ENCODE data around the gene TOM1L2. TPM values are rescaled to one million over a fixed set of nuclear protein-coding genes. Genes with fewer than 3 reads are reported as not detected.

The TOM1L2 gene
- total RNA-seq, 3 donors from 2014 or later: 32.3 to 39.1 (median 36.4) TPM

- H3K27ac ChIP-seq: no peak overlapping the region
- H3K4me3 ChIP-seq: no peak overlapping the region
- no peaks in the 10 kb centered on the region for H3K4me1 ChIP-seq
- no peaks in the 10 kb centered on the region for H3K9me3 ChIP-seq
- DNase-seq (ENCODE audit: low spot score in 2 of 2): no peak
- no peak for TF ChIP-seq POLR2AphosphoS5 (IDR thresholded peaks at IDR 0.05)
- TF ChIP-seq CTCF (IDR thresholded peaks at IDR 0.05): no peak
- intact Hi-C loops (cut with DNase I; ENCODE audit: low total_unique reads): no loop called here
- no peaks in the 10 kb centered on the region for H3K27me3 ChIP-seq
- H3K36me3 ChIP-seq: no peaks in the 10 kb centered on the region
These were observed 105.8 kb downstream of the TOM1L2 start for GRCh38 chr17:17866425-17866824.

- Histone ChIP-seq H3K27ac (no peak overlapping the region), H3K27me3 (no peaks in the 10 kb centered on the region), H3K36me3 (no peaks in the 10 kb centered on the region), H3K4me1 (no peaks in the 10 kb centered on the region), H3K9me3 (no peaks in the 10 kb centered on the region), H3K4me3 (no peak overlapping the region)
- no peak for TF ChIP-seq POLR2A (IDR thresholded peaks at IDR 0.05)
- TF ChIP-seq POLR2AphosphoS5 (IDR thresholded peaks at IDR 0.05): no peak
- no peak for TF ChIP-seq CTCF (IDR thresholded peaks at IDR 0.05)
- DNase-seq (ENCODE audit: low spot score in 2 of 2): no peak
- intact Hi-C loops (cut with DNase I; ENCODE audit: low total_unique reads): no loop called here
These were observed 107.2 kb downstream of the TOM1L2 start for GRCh38 chr17:17865035-17865434.

GRCh38 chr17:17860766-17861107, 111.5 kb downstream of the TOM1L2 start:
- intact Hi-C loops (cut with DNase I; ENCODE audit: low total_unique reads): no loop called here
- no peaks in the 10 kb centered on the region for H3K4me1 ChIP-seq
- TF ChIP-seq POLR2AphosphoS5 (IDR thresholded peaks at IDR 0.05) (no peak), POLR2A (IDR thresholded peaks at IDR 0.05) (no peak), CTCF (IDR thresholded peaks at IDR 0.05) (no peak)
- H3K36me3 ChIP-seq: no peaks in the 10 kb centered on the region
- DNase-seq (ENCODE audit: low spot score in 2 of 2): no peak
- no peak overlapping the region for H3K27ac ChIP-seq
- H3K27me3 ChIP-seq: no peaks in the 10 kb centered on the region
- H3K4me3 ChIP-seq: no peak overlapping the region
- no peaks in the 10 kb centered on the region for H3K9me3 ChIP-seq

- H3K36me3 ChIP-seq: no peaks in the 10 kb centered on the region
- peak; percentile 52 to 67 for DNase-seq (ENCODE audit: low spot score in 2 of 2)
- H3K9me3 ChIP-seq: no peaks in the 10 kb centered on the region
- intact Hi-C loops (cut with DNase I; ENCODE audit: low total_unique reads): loop anchor here (5.0 kb wide), 1 partner anchor 48 kb away; no protein-coding TSS in a partner anchor
- TF ChIP-seq POLR2AphosphoS5 (IDR thresholded peaks at IDR 0.05): peak in 2 of 3 donors; percentile 27 to 50
- peak; percentile 82 to 98 (median 95) for TF ChIP-seq CTCF (IDR thresholded peaks at IDR 0.05)
- TF ChIP-seq POLR2A (IDR thresholded peaks at IDR 0.05): no peak
- H3K4me3 ChIP-seq: no peak overlapping the region
- H3K27ac ChIP-seq: no peak overlapping the region
- H3K27me3 ChIP-seq: no peaks in the 10 kb centered on the region
- no peaks in the 10 kb centered on the region for H3K4me1 ChIP-seq
These were observed 112.1 kb downstream of the TOM1L2 start for GRCh38 chr17:17859909-17860765.

GRCh38 chr17:17857496-17857895, 114.7 kb downstream of the TOM1L2 start:
- DNase-seq (ENCODE audit: low spot score in 2 of 2): no peak
- Histone ChIP-seq H3K27ac (no peak overlapping the region), H3K27me3 (no peaks in the 10 kb centered on the region), H3K9me3 (no peaks in the 10 kb centered on the region), H3K4me1 (no peaks in the 10 kb centered on the region), H3K36me3 (no peaks in the 10 kb centered on the region), H3K4me3 (no peak overlapping the region)
- no peak for TF ChIP-seq CTCF (IDR thresholded peaks at IDR 0.05)
- no peak for TF ChIP-seq POLR2AphosphoS5 (IDR thresholded peaks at IDR 0.05)
- TF ChIP-seq POLR2A (IDR thresholded peaks at IDR 0.05): no peak
- intact Hi-C loops (cut with DNase I; ENCODE audit: low total_unique reads): loop anchor here (5.0 kb wide), 1 partner anchor 45 kb away; no protein-coding TSS in a partner anchor

Data from breast epithelium (tissue), 4 donors.